Measurements from ENCODE around the gene TOMM40L. TPM values are rescaled to one million over a fixed set of nuclear protein-coding genes. Genes with fewer than 3 reads are reported as not detected.

Gene TOMM40L
- total and polyA plus RNA-seq, 8 donors = 9.2 to 15.6 (median 11.1) TPM

DNA sequence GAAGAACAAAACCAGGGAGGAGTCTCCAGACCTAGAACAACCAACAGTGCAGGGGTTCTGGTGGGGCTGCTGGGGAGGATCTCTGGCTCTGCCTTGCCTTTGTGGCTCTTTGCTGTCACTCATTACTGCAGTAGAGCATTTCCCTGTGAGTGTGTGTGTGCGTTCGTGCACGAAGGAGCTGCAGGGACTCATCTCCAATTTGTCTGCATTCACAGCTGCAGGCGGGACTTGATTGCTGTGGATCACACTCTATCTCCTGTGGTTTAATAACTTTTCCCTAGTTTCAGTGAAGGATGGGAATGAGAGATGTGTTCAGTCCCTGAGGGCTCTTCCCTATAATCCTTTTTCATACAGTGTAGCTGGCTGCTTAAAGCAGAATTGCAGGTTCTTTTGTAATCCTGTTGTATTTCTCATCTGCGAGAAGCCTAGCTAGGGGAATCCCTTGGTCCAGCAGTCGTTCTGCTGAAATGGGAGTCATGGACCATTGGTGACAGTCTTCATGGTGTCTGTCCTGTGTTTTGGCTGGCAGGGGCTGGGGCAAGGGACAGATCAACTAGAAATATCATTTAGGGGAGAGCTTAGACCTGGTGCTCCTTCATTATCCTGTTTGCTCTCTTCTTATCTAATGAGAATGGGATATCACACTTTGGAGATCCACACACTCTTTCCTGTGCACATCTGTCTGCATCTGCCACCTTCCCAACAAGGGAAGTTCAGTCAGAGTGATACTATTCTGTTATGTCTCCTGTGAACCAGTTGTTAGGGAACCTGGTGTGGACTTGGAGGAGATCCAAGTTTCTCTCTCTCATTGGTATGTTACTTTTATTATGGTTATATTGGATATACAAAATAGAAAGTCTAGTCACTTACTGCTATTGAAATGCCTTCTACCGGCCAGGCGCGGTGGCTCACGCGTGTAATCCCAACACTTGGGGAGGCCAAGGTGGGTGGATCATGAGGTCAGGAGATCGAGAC, 35.7 kb downstream of the TOMM40L start:
- Histone ChIP-seq H3K27me3 (peaks cover 18 to 61% of the 10 kb centered on the region in 2 donors), H3K36me3 (no peaks in the 10 kb centered on the region), H3K9me3 (peaks cover 0 to 12% of the 10 kb centered on the region in 2 donors), H3K27ac (no peak overlapping the region), H3K4me1 (peaks cover 4 to 9% of the 10 kb centered on the region in 2 donors), H3K4me3 (no peak overlapping the region)
- DNase-seq = peak in 1 of 4 donors; percentile 4
- intact Hi-C loops (cut with DNase I) = no loop called here
- no peak for ATAC-seq
- TF ChIP-seq CTCF (IDR thresholded peaks at IDR 0.05) = no peak

- intact Hi-C loops (cut with DNase I) = no loop called here
- no peak for TF ChIP-seq CTCF (IDR thresholded peaks at IDR 0.05)
- no peak for DNase-seq
These were observed 39.4 kb downstream of the TOMM40L start for GRCh38 chr1:161265305-161265704.

DNA sequence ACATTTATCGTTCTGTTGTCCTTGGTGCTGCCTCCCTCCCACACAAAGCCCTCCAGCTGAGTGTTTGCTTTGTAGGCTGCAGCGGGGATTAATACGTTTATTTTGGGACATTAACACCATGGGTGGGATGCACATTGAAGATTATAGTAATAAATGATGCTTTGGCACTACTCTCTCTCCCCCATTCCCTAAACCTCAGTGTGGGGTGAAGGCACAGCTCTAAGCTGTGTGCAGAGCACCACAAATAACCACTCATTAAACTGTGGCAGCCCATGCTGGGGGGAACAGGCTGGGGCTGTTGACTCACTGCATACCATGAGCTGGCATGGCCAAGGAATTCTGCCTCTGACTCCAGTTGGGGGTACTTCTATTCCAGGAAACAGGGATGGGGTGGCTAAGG, 40.3 kb downstream of the TOMM40L start:
- H3K9me3 ChIP-seq = no peaks in the 10 kb centered on the region
- intact Hi-C loops (cut with DNase I) = no loop called here
- ATAC-seq (no peak), DNase-seq (no peak)
- no peak overlapping the region for H3K4me3 ChIP-seq
- no peak overlapping the region for H3K27ac ChIP-seq
- H3K27me3 ChIP-seq = peaks cover 0 to 18% of the 10 kb centered on the region in 2 donors
- no peaks in the 10 kb centered on the region for H3K4me1 ChIP-seq
- no peak for TF ChIP-seq CTCF (IDR thresholded peaks at IDR 0.05)
- H3K36me3 ChIP-seq = no peaks in the 10 kb centered on the region

More at GRCh38 chr1:161265305-161265704, 39.4 kb downstream of the TOMM40L start:
- Histone ChIP-seq H3K4me1 (no peaks in the 10 kb centered on the region), H3K9me3 (no peaks in the 10 kb centered on the region), H3K27ac (no peak overlapping the region), H3K27me3 (peaks cover 0 to 27% of the 10 kb centered on the region in 2 donors), H3K36me3 (no peaks in the 10 kb centered on the region), H3K4me3 (no peak overlapping the region)
- no peak for ATAC-seq

DNA sequence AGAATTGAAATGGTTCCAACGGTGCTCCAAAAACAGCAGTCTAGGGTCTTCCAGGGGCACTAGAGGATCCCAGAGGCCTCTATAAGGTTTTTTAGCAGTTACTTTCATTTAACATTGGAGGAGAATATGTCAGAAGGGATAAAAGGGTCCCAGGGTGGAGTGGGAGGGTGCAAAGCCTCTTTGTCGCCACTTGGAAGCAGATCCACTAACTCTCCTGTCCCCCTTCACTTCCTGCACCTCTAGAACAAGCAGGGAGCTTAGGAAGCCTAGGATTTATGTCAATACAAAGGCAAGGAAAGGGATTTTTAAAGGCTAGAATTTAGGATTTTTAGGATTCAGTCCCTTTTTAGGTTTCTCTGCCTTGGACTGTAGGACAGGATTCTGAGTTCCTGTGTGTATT, 41.0 kb downstream of the TOMM40L start:
- ATAC-seq (no peak), DNase-seq (peak in 1 of 4 donors; percentile 7)
- Histone ChIP-seq H3K27me3 (peaks cover 0 to 12% of the 10 kb centered on the region in 2 donors), H3K4me3 (no peak overlapping the region), H3K4me1 (no peaks in the 10 kb centered on the region), H3K9me3 (no peaks in the 10 kb centered on the region), H3K27ac (no peak overlapping the region), H3K36me3 (no peaks in the 10 kb centered on the region)
- intact Hi-C loops (cut with DNase I) = no loop called here
- TF ChIP-seq CTCF (IDR thresholded peaks at IDR 0.05) = no peak

DNA sequence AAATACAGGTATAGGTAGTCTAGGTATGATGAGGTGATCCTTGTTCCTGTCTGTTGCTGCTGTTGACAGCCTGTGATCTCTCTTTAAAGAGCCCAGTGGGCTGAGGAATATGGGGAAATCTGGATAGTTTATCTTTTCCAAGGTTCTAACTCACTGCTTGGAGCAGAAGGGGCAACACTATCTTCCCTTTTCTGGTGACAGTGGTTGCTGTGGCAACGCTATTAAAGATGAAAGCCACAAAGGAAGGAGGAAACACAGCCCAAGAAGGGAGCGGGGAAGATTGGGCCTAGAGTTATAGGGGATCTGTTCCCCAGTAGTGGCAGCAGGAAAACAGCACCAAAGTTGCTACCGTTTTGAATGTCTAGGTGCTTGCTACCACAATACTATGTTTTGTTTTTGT, 41.5 kb downstream of the TOMM40L start:
- Histone ChIP-seq H3K27ac (no peak overlapping the region), H3K4me3 (no peak overlapping the region), H3K36me3 (no peaks in the 10 kb centered on the region), H3K9me3 (no peaks in the 10 kb centered on the region), H3K4me1 (no peaks in the 10 kb centered on the region), H3K27me3 (peaks cover 0 to 8% of the 10 kb centered on the region in 2 donors)
- no peak for DNase-seq
- ATAC-seq = peak; percentile 30
- intact Hi-C loops (cut with DNase I) = no loop called here
- TF ChIP-seq CTCF (IDR thresholded peaks at IDR 0.05) = no peak
